HL-60 (cell line): ENCODE data around the gene IL11.

ENCODE experiments used
- DNase-seq, 2 experiments: peaks; one replicate each; pipeline ENCODE4 v3.0.0-alpha.2; 2010 to 2020; ENCODE audit warnings: low read depth in 1 of 2, low spot score in 1 of 2
- H3K27ac ChIP-seq: fragments of 250-450 bp; sonication (Bioruptor Pico); replicated peaks from 2 replicates; pipeline ENCODE4 v1.5.1; 2020; ENCODE audit warnings: mild to moderate bottlenecking, moderate library complexity
- H3K27me3 ChIP-seq: fragments of 250-450 bp; sonication (Bioruptor Pico); 2 replicates; pipeline ENCODE4 v1.5.1; 2021; ENCODE audit warnings: mild to moderate bottlenecking, moderate library complexity; ENCODE audit not compliant: insufficient read depth, poor library complexity, severe bottlenecking
- H3K4me3 ChIP-seq: replicated peaks from 2 replicates; pipeline ENCODE4 v1.5.1; 2011; ENCODE audit warnings: mild to moderate bottlenecking, control low read depth, low read length; ENCODE audit not compliant: insufficient read depth
- CTCF ChIP-seq: IDR thresholded peaks from one replicate; pipeline ENCODE4 v1.5.1; 2011; ENCODE audit warnings: low read length, control low read depth, inconsistent platforms; ENCODE audit not compliant: insufficient read depth
- GABPA ChIP-seq: IDR thresholded peaks from 2 replicates; pipeline ENCODE4 v1.6.1; 2012; ENCODE audit warnings: low read depth
- POLR2AphosphoS5 ChIP-seq: IDR thresholded peaks from 2 replicates; pipeline ENCODE4 v1.6.1; 2012; ENCODE audit warnings: low read depth
- REST ChIP-seq: IDR thresholded peaks from 2 replicates; pipeline ENCODE4 v1.6.1; 2012; ENCODE audit warnings: low read depth; ENCODE audit not compliant: insufficient replicate concordance
- SPI1 ChIP-seq: IDR thresholded peaks from 2 replicates; pipeline ENCODE4 v1.6.1; 2012; ENCODE audit warnings: low read depth, mild to moderate bottlenecking, borderline replicate concordance

Gene IL11

GRCh38 chr19:55358493-55358892 lies 11.8 kb downstream of the IL11 start:
- Histone ChIP-seq H3K27ac (no peak overlapping the region), H3K27me3 (peaks cover 10% of the 10 kb centered on the region), H3K4me3 (no peak overlapping the region)
- TF ChIP-seq GABPA (no peak), POLR2AphosphoS5 (no peak), REST (no peak), SPI1 (no peak), CTCF (no peak)
- no peak for DNase-seq

GRCh38 chr19:55355213-55355821 lies 14.9 kb downstream of the IL11 start:
- no peak for DNase-seq
- no peak for TF ChIP-seq POLR2AphosphoS5
- no peak for TF ChIP-seq CTCF
- no peak for TF ChIP-seq SPI1
- no peak for TF ChIP-seq GABPA
- TF ChIP-seq REST: no peak
- Histone ChIP-seq H3K4me3 (no peak overlapping the region), H3K27ac (no peak overlapping the region), H3K27me3 (peaks cover 23% of the 10 kb centered on the region)

- peaks cover 23% of the 10 kb centered on the region for H3K27me3 ChIP-seq
- H3K27ac ChIP-seq: no peak within 1 kb of the TSS
- TF ChIP-seq SPI1 (no peak), REST (no peak)
- peak within 1 kb of the TSS; percentile 15 for H3K4me3 ChIP-seq
- no peak for DNase-seq
Observed at GRCh38 chr19:55354698-55355212, 15.5 kb downstream of the IL11 start, which contains the start of gene COX6B2. COX6B2 (minus strand) TSS chr19:55354719; CDS start chr19:55354521, 198 bp downstream.
